Measurements from ENCODE around the gene PPM1B. TPM values are rescaled to one million over a fixed set of nuclear protein-coding genes. Genes with fewer than 3 reads are reported as not detected.
A peak's percentile ranks its signal among the peaks of the same experiment; 100 is the strongest.
"Not testable (repeated sequence)": the region's sequence is repeated elsewhere in the genome, so short reads cannot be mapped to it uniquely, and the experiment has no call there.

PPM1B gene
- 10 to 100 TPM; 62.1 to 85.4 (median 74.1) TPM for polyA plus RNA-seq (ENCODE audit: insufficient read length in 3 of 3)
- long read RNA-seq, donor 1, transcript PPM1B-201 (6 exons, 2,606 nt): major isoform, 7 of 18 reads
- long read RNA-seq, donor 1, partial matches to known transcripts: 7 of 18 reads
- long read RNA-seq, donor 1, other reads (novel, unspliced or antisense): 0 of 18 reads
- long read RNA-seq, donor 2, transcript PPM1B-201 (6 exons, 2,606 nt): major isoform, 10 of 14 reads
- long read RNA-seq, donor 2, partial matches to known transcripts: 0 of 14 reads
- long read RNA-seq, donor 2, other reads (novel, unspliced or antisense): 0 of 14 reads
- long read RNA-seq, donor 3, transcript PPM1B-201 (6 exons, 2,606 nt): major isoform, 13 of 37 reads
- long read RNA-seq, donor 3, partial matches to known transcripts: 19 of 37 reads
- long read RNA-seq, donor 3, other reads (novel, unspliced or antisense): 0 of 37 reads
- long read RNA-seq, donor 4, transcript PPM1B-201 (6 exons, 2,606 nt): major isoform, 7 of 8 reads
- long read RNA-seq, donor 4, partial matches to known transcripts: 0 of 8 reads
- long read RNA-seq, donor 4, other reads (novel, unspliced or antisense): 0 of 8 reads
- long read RNA-seq, donor 5: 0 reads
- long read RNA-seq, donor 6, transcript PPM1B-201 (6 exons, 2,606 nt): major isoform, 5 of 27 reads
- long read RNA-seq, donor 6, partial matches to known transcripts: 19 of 27 reads
- long read RNA-seq, donor 6, other reads (novel, unspliced or antisense): 0 of 27 reads
- long read RNA-seq, donor 7, transcript PPM1B-201 (6 exons, 2,606 nt): major isoform, 7 of 9 reads
- long read RNA-seq, donor 7, partial matches to known transcripts: 0 of 9 reads
- long read RNA-seq, donor 7, other reads (novel, unspliced or antisense): 0 of 9 reads
- long read RNA-seq, donor 8, transcript PPM1B-201 (6 exons, 2,606 nt): major isoform, 12 of 22 reads
- long read RNA-seq, donor 8, transcript PPM1B-204 (6 exons, 3,877 nt): minor isoform, 9 of 22 reads
- long read RNA-seq, donor 8, partial matches to known transcripts: 0 of 22 reads
- long read RNA-seq, donor 8, other reads (novel, unspliced or antisense): 0 of 22 reads
- long read RNA-seq, donor 9, transcript PPM1B-204 (6 exons, 3,877 nt): major isoform, 9 of 25 reads
- long read RNA-seq, donor 9, transcript PPM1B-201 (6 exons, 2,606 nt): minor isoform, 8 of 25 reads
- long read RNA-seq, donor 9, partial matches to known transcripts: 8 of 25 reads
- long read RNA-seq, donor 9, other reads (novel, unspliced or antisense): 0 of 25 reads
- long read RNA-seq, donor 10, transcript PPM1B-201 (6 exons, 2,606 nt): major isoform, 5 of 10 reads
- long read RNA-seq, donor 10, transcript PPM1B-204 (6 exons, 3,877 nt): major isoform, 5 of 10 reads
- long read RNA-seq, donor 10, partial matches to known transcripts: 0 of 10 reads
- long read RNA-seq, donor 10, other reads (novel, unspliced or antisense): 0 of 10 reads
- long read RNA-seq, donor 11, transcript PPM1B-204 (6 exons, 3,877 nt): major isoform, 5 of 9 reads
- long read RNA-seq, donor 11, partial matches to known transcripts: 0 of 9 reads
- long read RNA-seq, donor 11, other reads (novel, unspliced or antisense): 0 of 9 reads
- long read RNA-seq, donor 12, transcript PPM1B-201 (6 exons, 2,606 nt): major isoform, 7 of 9 reads
- long read RNA-seq, donor 12, partial matches to known transcripts: 0 of 9 reads
- long read RNA-seq, donor 12, other reads (novel, unspliced or antisense): 0 of 9 reads
- long read RNA-seq, donor 13, transcript PPM1B-201 (6 exons, 2,606 nt): major isoform, 13 of 22 reads
- long read RNA-seq, donor 13, partial matches to known transcripts: 5 of 22 reads
- long read RNA-seq, donor 13, other reads (novel, unspliced or antisense): 0 of 22 reads
- long read RNA-seq, donor 14, transcript PPM1B-201 (6 exons, 2,606 nt): major isoform, 5 of 9 reads
- long read RNA-seq, donor 14, partial matches to known transcripts: 0 of 9 reads
- long read RNA-seq, donor 14, other reads (novel, unspliced or antisense): 0 of 9 reads
- long read RNA-seq, donor 15, transcript PPM1B-201 (6 exons, 2,606 nt): major isoform, 7 of 15 reads
- long read RNA-seq, donor 15, partial matches to known transcripts: 7 of 15 reads
- long read RNA-seq, donor 15, other reads (novel, unspliced or antisense): 0 of 15 reads
- long read RNA-seq, donor 16, transcript PPM1B-204 (6 exons, 3,877 nt): minor isoform, 9 of 36 reads
- long read RNA-seq, donor 16, transcript PPM1B-201 (6 exons, 2,606 nt): major isoform, 17 of 36 reads
- long read RNA-seq, donor 16, partial matches to known transcripts: 6 of 36 reads
- long read RNA-seq, donor 16, other reads (novel, unspliced or antisense): 0 of 36 reads

DNA sequence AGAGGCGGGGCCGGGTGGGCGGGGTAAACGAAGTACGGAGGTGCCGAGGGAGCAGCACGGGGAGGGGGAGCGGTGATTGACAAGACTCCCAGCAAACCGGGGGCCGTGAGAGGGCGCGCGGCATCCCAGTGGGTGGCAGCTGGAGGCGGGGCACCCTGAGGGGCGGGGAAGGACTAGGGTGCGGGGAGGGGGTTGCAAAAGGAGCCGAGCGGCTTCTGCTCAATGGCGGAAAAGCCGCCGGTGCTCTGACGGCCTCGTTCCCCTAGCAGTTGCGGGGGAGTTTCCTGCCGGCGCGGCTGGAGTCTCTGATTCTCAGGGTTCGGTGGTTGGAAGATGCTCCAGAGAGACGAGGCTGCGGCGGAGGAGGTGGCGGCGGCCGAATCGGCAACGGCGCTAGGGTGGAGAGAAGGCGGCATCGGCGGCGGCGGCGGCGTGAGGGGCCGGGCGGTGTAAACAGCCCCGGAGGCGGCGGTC lies at the start of gene PPM1B:
PPM1B (plus strand) TSS at position 195 of the 474 bp plus-strand sequence. CDS start 32,325 bp downstream, outside the sequence.
- peak in 2 of 11 donors; percentile 96 to 99 for DNase-seq (ENCODE audit: extremely low read depth in 1 of 11, low read depth in 9 of 11, low spot score in 4 of 11)

DNA sequence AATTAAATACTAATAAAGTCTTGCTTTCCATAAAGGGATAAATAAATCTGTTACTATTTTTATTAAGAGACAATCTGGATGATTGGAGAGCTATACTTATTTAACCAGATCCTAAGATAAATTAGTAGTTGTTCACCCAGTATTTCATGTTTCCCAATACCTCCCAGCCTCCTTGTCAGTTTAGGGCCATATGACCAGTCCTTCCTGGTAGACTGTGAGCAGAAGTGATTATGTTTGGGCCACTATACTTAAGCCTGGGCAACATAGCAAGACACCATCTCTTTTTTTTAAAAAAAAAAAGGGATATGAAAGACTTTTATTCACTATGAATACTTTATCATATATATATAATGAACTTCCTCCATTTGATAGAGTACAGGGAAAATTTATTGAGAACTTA lies 48.8 kb upstream of the PPM1B start:
- no peak for DNase-seq (ENCODE audit: extremely low read depth in 1 of 11, low read depth in 9 of 11, low spot score in 4 of 11)

DNA sequence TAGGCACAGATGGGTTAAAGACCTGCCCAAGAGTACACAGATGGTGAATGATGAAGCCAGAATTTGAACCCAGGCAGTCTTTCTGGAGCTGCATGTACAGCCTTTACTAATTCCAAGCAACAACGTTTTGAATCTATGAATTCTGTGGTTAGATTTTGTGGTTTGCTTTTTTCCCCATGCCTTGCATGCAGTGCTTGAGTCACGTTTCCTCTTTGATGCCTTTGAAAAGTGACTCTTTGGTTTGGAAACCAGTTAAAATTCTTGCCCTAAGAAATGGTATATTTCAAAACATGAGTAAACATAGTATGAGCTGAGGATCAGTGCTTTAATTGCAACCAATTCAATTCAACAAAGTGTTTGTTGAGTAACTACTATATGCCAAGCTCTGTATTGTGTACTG lies 48.2 kb upstream of the PPM1B start:
- no peak for DNase-seq (ENCODE audit: extremely low read depth in 1 of 11, low read depth in 9 of 11, low spot score in 4 of 11)

DNA sequence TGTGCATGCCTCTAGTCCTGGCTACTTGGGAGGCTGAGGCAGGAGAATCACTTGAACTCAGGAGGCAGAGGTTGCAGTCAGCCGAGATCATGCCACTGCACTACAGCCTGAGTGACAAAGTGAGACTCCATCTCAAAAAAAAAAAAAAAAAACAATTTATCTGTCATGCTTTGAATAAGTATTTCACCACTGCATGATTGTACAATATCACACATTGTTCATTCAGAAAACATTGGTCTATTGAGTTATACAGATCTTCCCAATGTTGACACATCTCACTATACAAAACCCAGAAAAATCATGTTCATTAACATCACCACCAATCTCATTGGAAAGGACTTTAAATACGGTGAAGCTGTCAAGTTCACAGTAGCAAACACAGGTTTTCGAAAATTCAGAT lies 46.8 kb upstream of the PPM1B start:
- DNase-seq (ENCODE audit: extremely low read depth in 1 of 11, low read depth in 9 of 11, low spot score in 4 of 11): no peak

DNA sequence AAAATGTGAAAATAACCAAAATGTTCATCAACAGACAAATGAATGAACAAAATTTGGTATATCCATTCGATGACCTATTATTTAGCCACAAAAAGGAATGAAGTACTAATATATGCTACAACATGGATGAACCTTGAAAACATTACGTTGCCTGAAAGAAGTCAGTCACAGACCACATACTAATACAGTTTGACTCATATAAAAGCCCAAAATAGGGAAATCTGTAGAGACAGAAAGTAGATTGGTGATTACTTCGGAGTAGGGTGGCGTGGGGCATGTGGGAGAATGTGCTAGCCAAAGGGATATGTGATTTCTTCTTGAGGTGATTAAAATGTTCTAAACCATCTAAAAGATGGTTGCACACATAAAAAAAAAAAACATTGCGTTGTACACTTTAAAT lies 44.2 kb upstream of the PPM1B start:
- no peak for DNase-seq (ENCODE audit: extremely low read depth in 1 of 11, low read depth in 9 of 11, low spot score in 4 of 11)

DNA sequence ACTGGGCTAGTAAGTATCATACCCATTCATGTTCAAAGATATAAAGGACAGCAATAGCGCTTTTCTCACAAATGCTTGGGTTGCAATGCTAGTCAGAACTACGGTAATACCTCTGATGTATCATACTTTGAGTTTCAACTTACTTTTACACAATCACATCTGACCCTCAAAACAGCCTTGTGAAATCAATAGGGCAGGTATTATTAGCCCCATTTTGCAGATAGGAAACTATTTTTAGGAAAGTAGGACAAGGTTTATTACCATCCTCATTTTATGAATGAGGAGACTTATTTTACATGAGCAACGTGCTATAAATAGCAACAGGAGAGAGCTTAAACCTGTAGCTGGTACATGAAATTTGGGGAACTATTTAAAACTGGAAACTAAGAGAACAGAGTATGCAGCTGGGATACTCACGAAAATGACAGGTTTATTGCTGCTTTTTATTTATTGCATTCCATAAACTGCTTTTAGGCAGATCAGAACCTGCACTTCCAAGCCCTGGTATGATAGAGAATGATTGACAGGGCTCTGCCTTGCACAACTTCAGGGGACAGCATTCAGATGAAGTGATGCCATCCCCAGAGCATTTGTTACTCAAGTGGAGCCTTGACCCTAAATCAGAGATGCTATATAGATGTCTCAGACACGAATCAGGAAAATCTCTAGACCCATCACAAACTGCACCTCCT lies 42.4 kb upstream of the PPM1B start:
- DNase-seq (ENCODE audit: extremely low read depth in 1 of 11, low read depth in 9 of 11, low spot score in 4 of 11): no peak

DNA sequence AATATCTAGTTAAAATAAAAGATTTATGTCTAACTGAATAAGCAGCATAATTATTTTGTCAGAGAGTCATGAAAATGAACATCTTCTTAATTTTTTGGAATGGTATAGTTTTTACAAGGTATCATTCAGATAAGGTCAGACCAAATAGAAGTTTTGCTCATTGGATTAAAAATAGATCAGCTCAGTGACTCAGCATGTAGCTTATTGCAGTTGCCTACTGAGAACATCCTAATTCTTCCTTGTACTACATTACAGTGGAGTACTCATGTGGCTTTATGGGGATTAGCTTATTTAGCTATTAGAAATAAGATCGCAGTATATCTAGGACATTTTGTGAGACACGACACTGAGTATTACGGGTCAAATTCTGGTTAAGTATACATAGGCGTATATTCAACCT lies 38.2 kb upstream of the PPM1B start:
- DNase-seq (ENCODE audit: extremely low read depth in 1 of 11, low read depth in 9 of 11, low spot score in 4 of 11): no peak

DNA sequence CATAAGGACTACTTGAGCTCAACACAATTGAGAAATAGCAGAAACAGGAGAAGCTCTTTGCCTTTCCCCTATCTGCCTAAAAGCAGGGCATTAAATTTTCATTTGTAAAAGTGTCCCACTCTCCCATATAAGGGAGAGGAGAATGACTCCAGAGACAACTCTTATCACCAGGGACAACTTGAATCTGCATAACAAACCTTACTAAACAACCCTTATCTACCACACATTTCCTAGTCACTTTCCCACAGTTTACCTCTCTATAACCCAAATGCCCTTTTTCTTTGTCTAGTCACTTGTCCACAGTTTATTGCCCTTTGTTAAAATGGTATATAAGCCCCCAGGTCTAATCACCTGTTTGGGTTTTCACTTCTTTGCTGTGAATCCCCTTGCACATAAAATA lies 37.5 kb upstream of the PPM1B start:
- DNase-seq (ENCODE audit: extremely low read depth in 1 of 11, low read depth in 9 of 11, low spot score in 4 of 11): no peak

DNA sequence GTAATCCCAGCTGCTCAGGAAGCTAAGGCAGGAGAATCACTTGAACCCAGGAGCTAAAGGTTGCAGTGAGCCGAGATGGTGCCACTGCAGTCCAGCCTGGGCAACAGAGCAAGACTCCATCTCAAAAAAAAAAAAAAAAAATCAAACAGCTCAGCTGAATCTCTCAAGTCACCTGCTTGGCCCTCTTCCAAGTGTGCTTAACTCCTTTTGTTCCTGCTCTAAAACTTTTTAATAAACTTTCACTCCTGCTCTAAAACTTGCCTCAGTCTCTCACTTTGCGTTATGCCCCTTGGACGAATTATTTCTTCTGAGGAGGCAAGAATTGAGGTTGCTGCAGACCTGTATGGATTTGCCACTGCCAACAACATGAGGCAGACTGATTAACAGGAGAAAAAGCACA lies 35.1 kb upstream of the PPM1B start:
- DNase-seq (ENCODE audit: extremely low read depth in 1 of 11, low read depth in 9 of 11, low spot score in 4 of 11): not testable (repeated sequence)

DNA sequence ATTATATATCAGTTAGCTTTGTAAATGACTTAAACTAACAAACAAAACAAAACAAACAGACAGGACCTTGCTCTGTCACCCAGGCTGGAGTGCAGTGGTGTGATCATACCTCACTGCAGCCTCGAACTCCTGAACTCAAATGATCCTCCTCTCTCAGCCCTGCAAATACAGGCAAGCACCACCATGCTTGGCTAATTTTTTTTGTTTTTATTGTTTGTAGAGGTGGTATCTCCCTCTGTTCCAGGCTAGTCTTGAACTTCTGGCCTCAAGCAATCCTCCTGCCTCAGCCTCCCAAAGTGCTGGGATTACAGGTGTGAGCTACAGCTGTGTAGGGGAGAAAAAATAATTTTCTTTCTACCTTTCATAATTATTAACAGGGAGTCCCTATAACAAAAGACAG lies 33.8 kb upstream of the PPM1B start:
- no peak for DNase-seq (ENCODE audit: extremely low read depth in 1 of 11, low read depth in 9 of 11, low spot score in 4 of 11)

DNA sequence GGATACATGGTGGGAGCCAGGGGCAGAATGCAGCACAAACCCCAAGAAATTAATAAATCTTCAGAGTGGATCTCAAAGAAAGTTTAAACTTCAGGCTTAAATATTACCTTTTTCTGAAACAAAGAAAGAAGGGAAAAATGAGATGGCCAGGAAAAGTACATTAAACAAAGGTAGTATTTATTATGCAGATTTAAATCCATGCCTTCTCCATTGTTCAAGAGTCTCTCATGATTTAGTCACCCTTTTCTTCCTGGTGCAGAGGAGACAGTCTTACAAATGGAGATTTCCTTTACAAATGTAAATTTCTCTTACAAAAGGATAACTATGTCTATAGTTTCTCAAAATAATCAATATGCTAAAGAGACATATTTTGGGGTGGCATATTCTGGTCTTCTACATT lies 33.4 kb upstream of the PPM1B start:
- DNase-seq (ENCODE audit: extremely low read depth in 1 of 11, low read depth in 9 of 11, low spot score in 4 of 11): no peak

DNA sequence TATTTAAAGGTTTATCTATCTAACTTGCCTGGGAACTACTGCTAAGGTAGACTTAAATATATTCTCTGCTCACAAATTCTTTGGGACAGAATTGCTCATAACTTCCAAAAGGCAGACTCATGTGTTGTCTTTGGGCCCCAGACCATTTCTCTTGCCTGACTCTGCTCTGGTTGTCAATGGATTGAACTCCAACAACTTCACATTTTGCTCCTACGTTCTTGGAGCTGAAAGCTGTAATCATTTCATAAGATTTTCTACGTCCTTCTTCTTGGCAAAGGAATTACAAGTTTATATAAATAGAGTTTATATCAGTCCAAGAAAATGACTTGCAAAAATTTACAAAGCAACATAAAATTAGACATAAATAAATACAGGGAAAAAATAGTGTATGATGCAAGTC lies 32.9 kb upstream of the PPM1B start:
- no peak for DNase-seq (ENCODE audit: extremely low read depth in 1 of 11, low read depth in 9 of 11, low spot score in 4 of 11)

DNA sequence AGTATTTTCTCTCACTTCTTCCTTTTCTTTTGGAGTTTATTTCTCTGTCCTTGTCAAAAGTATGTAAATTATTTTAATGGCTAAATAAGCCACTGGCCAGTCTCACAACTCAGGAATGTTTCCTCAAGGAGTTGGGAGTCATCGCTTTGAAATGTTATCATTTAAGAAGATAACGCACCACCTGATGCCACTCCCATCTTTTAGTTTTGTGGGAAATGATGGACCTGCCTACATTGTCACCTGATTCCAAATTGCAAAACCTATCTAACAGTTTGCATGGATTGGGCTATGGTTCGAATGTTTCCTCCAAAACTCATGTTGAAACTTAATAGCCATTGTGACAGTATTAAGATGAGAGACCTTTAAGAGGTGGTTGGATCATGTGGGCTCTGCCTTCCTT lies 32.4 kb upstream of the PPM1B start:
- DNase-seq (ENCODE audit: extremely low read depth in 1 of 11, low read depth in 9 of 11, low spot score in 4 of 11): no peak

DNA sequence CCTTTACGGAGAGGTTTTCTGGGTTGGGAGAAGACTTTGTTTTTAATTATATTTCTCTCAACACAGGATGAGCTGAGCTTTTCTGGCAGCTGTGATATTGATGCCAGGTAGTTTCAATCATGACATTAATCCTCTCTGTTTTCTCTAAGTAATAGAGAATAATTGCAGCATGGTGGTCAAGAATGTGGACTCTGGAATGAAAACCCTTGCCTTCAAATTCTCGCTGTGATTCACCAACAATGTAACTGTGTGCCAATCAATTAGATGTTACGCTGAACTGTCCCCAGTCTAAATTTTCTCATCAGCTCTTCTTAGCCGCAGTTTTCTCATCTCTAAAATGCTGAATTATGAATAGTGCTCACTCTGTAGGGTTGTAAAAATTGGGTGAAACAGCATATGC lies 31.6 kb upstream of the PPM1B start:
- DNase-seq (ENCODE audit: extremely low read depth in 1 of 11, low read depth in 9 of 11, low spot score in 4 of 11): no peak

DNA sequence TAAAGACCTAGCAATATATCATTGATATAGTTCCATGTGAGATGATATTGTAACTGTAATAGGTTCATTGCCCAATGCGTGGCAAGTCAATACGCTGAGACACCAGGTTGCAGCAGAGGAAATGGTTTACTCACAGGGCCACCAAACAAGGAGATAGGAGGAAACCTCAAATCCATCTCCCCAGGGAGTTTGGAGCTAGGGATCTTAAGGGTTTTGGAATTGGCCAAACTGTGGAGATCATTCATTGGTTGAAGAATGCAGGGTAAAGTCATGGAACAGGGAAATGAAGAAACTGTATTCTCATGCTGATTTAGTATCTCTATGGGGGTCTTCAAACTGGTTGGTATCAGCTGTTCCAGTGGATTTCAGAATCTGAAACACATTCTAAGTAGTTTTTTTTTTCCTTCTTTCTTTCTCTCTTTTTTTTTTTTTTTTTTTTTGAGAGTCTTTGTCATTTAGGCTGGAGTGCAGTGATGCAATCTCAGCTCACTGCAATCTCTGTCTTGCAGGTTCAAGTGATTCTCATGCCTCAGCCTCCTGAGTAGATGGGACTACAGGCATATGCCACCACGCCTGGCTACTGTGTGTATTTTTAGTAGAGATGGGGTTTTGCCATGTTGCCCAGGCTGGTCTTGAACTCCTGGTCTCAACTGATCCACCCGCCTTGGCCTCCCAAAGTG lies 30.7 kb upstream of the PPM1B start:
- DNase-seq (ENCODE audit: extremely low read depth in 1 of 11, low read depth in 9 of 11, low spot score in 4 of 11): no peak

DNA sequence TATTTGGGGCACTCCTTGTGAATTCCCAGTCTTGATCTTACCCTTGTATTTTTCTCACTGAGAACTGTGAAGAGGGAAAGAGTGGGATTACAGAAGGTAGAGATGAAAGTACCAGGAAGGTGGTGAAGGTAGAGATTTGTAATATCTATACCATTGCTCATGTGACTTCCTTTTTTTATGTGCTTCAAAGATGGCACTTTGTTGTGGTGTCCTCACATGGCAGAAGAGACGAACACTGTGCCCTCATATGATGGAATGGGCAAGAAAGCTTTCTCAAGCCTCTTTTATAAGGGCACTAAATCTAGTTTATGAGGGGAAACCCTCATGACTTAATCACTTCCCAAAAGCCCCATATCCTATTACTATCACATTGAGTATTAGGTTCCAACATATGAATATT lies 28.9 kb upstream of the PPM1B start:
- no peak for DNase-seq (ENCODE audit: extremely low read depth in 1 of 11, low read depth in 9 of 11, low spot score in 4 of 11)
